Measurements from ENCODE around the gene PRKCG. TPM values are rescaled to one million over a fixed set of nuclear protein-coding genes. Genes with fewer than 3 reads are reported as not detected.
"Not testable (repeated sequence)": the region's sequence is repeated elsewhere in the genome, so short reads cannot be mapped to it uniquely, and the experiment has no call there.

Gene PRKCG
- not detected in 2 replicates for total RNA-seq

DNA sequence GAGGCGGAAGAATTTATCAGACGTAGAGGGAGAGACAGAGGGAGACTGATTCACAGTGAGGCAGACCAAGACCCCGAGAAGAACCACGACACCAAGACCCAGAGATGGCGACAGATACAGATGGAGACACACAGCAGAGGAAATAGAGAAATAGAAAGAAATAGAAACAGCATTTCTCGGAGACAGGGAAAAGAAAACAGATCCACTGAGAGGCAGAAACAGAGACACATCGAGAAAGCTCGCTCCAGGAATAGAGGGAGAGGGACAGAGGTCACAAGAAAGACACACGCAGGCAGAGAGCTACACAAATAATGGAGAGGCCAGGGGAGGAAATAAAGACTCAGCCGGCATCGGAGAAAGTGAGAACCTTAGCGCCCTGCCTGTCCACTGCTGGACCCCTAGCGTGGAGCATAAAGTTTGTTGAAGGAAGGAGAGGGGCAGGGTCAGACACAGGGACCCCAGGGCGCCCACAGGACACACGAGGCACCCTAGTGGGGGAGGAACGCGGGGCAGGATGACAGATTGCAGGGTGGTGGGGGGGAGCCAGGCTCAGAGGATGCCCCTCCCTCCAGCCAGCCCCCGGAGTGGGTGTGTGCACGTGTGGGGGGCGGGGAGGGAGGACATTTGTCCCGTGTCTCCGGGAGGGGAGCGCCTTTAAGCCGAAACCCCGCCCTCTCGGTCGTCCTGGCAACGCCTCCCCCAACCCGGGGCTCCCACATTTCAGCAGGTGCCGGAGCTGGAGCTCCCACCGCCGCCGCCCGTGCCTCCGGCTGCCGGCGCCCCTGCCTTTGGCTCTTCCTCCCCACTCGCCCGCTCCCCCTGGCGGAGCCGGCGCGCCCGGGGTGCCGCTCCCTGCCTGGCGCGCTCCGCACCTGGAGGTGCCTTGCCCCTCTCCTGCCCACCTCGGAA is at the start of gene PRKCG:
PRKCG (plus strand) TSS at position 716 of the 909 bp plus-strand sequence. CDS start 298 bp downstream, outside the sequence.
- DNase-seq (ENCODE audit: low read depth in 2 of 2): peak in 1 of 2 donors; percentile 40

DNA sequence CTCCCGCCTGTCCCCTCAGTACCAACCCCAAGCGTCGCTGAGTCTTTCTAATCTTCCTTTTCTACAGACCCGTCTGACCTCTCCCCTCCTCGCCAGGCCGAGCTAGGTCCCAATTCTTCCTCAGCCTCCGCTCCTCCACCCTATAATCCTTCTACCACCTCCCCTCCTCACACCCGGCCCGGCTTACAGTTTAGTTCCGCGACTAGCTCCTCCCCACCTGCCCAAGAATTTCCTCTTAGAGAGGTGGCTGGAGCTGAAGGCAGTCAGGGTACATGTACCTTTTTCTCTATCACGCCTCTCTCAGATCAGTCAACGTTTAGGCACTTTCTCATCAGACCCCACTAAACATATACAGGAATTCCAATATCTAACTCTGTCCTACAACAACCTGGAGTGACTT is 49.1 kb upstream of the PRKCG start:
- not testable (repeated sequence) for DNase-seq (ENCODE audit: low read depth in 2 of 2)

DNA sequence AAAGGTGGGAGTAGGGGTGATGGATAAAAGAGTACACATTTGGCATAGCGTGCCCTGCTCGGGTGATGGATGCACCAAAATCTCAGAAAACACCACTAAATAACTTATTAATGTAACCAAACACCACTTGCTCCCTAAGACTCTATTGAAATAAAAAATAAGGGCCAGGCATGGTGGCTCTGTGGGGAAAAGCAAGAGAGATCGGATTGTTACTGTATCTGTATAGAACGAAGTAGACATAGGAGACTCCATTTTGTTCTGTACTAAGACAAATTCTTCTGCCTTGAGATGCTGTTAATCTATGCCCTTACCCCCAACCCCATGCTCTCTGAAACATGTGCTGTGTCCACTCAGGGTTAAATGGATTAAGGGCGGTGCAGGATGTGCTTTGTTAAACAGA is 43.6 kb upstream of the PRKCG start:
- DNase-seq (ENCODE audit: low read depth in 2 of 2): not testable (repeated sequence)

DNA sequence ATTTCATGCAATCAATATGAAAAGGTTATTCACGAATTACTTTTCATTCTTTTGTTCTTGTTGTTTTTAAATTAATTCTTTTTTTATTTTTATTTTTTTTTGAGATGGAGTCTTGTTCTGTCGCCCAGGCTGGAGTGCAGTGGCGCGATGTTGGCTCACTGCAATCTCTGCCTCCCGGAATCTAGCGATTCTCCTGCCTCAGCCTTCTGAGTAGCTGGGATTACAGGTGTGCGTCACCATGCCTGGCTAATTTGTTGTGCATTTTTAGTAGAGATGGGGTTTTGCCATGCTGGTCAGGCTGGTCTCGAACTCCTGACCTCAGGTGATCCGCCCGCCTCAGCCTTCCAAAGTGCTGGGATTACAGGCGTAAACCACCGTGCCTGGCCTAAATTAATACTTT is 41.8 kb upstream of the PRKCG start:
- not testable (repeated sequence) for DNase-seq (ENCODE audit: low read depth in 2 of 2)

GRCh38 chr19:53840914-53841313 is 41.1 kb upstream of the PRKCG start:
- DNase-seq (ENCODE audit: low read depth in 2 of 2): not testable (repeated sequence)

GRCh38 chr19:53844849-53845246 is 37.1 kb upstream of the PRKCG start:
- no peak for DNase-seq (ENCODE audit: low read depth in 2 of 2)

GRCh38 chr19:53847555-53847954 is 34.4 kb upstream of the PRKCG start:
- no peak for DNase-seq (ENCODE audit: low read depth in 2 of 2)

- DNase-seq (ENCODE audit: low read depth in 2 of 2): peak; percentile 60 to 91
These were observed 32.7 kb upstream of the PRKCG start for GRCh38 chr19:53849237-53849676.

GRCh38 chr19:53853707-53854106 is 28.3 kb upstream of the PRKCG start:
- no peak for DNase-seq (ENCODE audit: low read depth in 2 of 2)

- no peak for DNase-seq (ENCODE audit: low read depth in 2 of 2)
These were observed 17.6 kb upstream of the PRKCG start for GRCh38 chr19:53864308-53864836.

DNA sequence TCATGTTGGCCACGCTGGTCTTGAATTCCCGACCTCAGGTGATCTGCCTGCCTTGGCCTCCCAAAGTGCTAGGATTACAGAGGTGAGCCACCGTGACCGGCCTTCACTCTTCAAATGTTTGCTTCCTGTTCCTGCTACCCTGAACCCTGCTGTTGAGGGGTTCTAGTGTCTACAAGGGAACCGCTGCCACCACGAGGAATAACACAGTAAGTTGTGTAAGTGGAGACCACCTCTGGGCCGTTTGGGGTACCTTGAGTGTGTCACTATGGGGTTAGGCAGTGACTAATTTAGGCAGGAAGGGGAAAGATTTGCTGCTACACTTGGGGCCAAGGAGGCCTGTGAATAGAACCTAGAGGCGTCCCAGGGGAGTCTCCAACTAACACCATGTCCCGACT is 16.5 kb upstream of the PRKCG start:
- no peak for DNase-seq (ENCODE audit: low read depth in 2 of 2)

GRCh38 chr19:53865918-53866864 is 15.8 kb upstream of the PRKCG start:
- peak in 1 of 2 donors; percentile 69 for DNase-seq (ENCODE audit: low read depth in 2 of 2)

GRCh38 chr19:53866865-53867224 is 15.2 kb upstream of the PRKCG start:
- DNase-seq (ENCODE audit: low read depth in 2 of 2): no peak

DNA sequence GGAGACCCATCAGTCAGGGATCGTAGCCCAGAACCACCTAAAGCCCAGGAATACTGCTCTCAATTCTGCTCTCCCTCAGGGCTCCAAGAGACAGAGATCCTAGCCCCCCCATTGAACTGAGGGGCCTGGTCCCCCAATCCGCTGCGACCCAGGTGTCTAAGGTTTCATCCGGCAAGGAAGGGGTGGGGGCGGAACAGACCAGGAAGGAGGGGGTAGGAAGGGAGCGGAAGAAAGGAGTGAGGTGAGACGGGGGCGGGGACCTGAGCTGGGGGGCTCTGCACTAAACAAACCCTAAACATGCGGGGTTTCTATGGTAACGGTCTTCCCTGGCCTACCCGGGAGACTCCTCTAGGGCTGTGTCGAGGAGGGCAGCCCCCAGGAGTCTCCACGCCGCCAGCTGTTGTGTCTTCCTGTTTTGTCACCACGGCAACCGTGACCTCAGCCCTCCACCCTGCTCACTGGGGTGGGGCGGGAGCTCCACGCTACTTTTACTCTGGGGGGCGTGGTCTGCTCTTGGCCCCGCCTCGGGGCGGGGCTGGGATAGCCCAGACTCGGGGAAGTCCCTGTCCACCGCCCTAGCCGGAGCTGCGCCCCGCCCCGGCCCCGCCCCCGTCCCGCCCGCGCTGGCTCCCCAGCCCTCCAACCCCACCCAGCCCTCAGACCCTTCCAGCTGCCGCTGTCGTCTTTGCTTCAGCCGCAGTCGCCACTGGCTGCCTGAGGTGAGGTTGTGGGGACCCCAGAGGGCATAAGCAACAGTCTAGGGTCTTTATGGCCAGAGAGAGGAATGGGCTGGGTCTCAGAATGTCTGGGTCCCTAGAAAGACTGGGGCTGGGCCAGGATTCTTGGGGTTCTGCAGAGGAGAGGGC is 14.5 kb upstream of the PRKCG start, which contains the start of gene MYADM:
MYADM (plus strand) TSS at position 659 of the 866 bp plus-strand sequence. CDS start 5,647 bp downstream, outside the sequence.
- DNase-seq (ENCODE audit: low read depth in 2 of 2): peak; percentile 98 to 99

- DNase-seq (ENCODE audit: low read depth in 2 of 2): peak in 1 of 2 donors; percentile 43
These were observed 13.7 kb upstream of the PRKCG start for GRCh38 chr19:53868091-53868891.

GRCh38 chr19:53868892-53869804 is 12.8 kb upstream of the PRKCG start:
- peak; percentile 59 to 85 for DNase-seq (ENCODE audit: low read depth in 2 of 2)

- not testable (repeated sequence) for DNase-seq (ENCODE audit: low read depth in 2 of 2)
These were observed 12.1 kb upstream of the PRKCG start for GRCh38 chr19:53869805-53870484.

DNA sequence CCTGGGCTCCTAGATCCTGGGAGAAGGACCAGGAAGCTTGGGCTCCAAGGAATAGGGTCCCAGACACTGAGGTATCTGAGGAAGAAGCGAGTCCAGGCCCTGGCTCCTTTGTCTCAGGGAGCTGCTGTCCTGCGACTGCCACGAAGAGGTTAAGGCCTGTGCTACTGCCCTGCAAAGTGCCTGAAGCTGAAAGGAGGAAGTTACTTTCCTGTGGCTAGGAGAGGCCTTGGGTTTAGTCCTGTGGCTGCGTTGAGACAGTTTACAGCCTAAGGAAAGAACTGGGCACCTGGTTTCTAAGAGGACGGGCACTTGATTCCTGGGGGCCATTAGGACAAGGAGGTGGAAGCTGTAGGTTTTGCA is 11.5 kb upstream of the PRKCG start:
- no peak for DNase-seq (ENCODE audit: low read depth in 2 of 2)

Data from dermis microvascular lymphatic vessel endothelial cell (primary cell).